Smooth muscle cell (in vitro differentiated cells): ENCODE data around the gene LRRC45. TPM values are rescaled to one million over a fixed set of nuclear protein-coding genes. Genes with fewer than 3 reads are reported as not detected.

Experiments
- DNase-seq: peaks from one replicate; lab custom pipeline; 2025; ENCODE audit not compliant: unreplicated experiment; lab: John Stamatoyannopoulos, UW
- H2AFZ ChIP-seq: fragments of 200-600 bp; sonication (generic); 2 replicates; pipeline ENCODE4 v1.6.0; 2016; ENCODE audit warnings: antibody characterized with exemption, low read depth, mild to moderate bottlenecking
- H3F3A ChIP-seq: fragments of 200-600 bp; sonication (generic); 2 replicates; pipeline ENCODE4 v1.6.0; 2017; ENCODE audit warnings: antibody characterized with exemption, low read depth
- H3K27ac ChIP-seq: fragments of 200-600 bp; sonication (generic); 2 replicates; pipeline ENCODE4 v1.5.1; 2016; ENCODE audit warnings: low read depth, mild to moderate bottlenecking
- H3K27me3 ChIP-seq: fragments of 200-600 bp; sonication (generic); 2 replicates; pipeline ENCODE4 v1.6.1; 2016; ENCODE audit warnings: low read depth, mild to moderate bottlenecking
- H3K36me3 ChIP-seq: fragments of 200-600 bp; sonication (generic); 2 replicates; pipeline ENCODE4 v1.5.1; 2016; ENCODE audit warnings: low read depth
- H3K4me1 ChIP-seq: fragments of 200-600 bp; sonication (generic); 2 replicates; pipeline ENCODE4 v1.5.1; 2016; ENCODE audit warnings: low read depth
- H3K4me2 ChIP-seq: fragments of 200-600 bp; sonication (generic); 2 replicates; pipeline ENCODE4 v1.6.0; 2016; ENCODE audit warnings: mild to moderate bottlenecking
- H3K4me3 ChIP-seq: fragments of 200-600 bp; sonication (generic); 2 replicates; pipeline ENCODE4 v1.5.1; 2016; ENCODE audit warnings: mild to moderate bottlenecking
- H3K79me2 ChIP-seq: fragments of 200-600 bp; sonication (generic); 2 replicates; pipeline ENCODE4 v1.6.0; 2016; ENCODE audit warnings: low read depth, mild to moderate bottlenecking
- H3K9ac ChIP-seq: fragments of 200-600 bp; sonication (generic); 2 replicates; pipeline ENCODE4 v1.6.0; 2016; ENCODE audit warnings: low read depth
- H3K9me3 ChIP-seq: fragments of 200-600 bp; sonication (generic); replicated peaks from 2 replicates; pipeline ENCODE4 v1.5.1; 2016; ENCODE audit warnings: low read depth
- H4K20me1 ChIP-seq: fragments of 200-600 bp; sonication (generic); 2 replicates; pipeline ENCODE4 v1.6.0; 2016; ENCODE audit warnings: low read depth
- CTCF ChIP-seq: fragments of 200-600 bp; sonication (generic); IDR thresholded peaks from 2 replicates; pipeline ENCODE4 v1.5.1; 2017; ENCODE audit warnings: borderline replicate concordance, mild to moderate bottlenecking, antibody characterized with exemption; ENCODE audit not compliant: insufficient read depth, poor library complexity, severe bottlenecking
- WGBS: methylation state at CpG from one replicate; pipeline ENCODE4 v1.1.7; 2016; ENCODE audit warnings: low lambda C conversion rate; 5-methylcytosine and 5-hydroxymethylcytosine counted together
- polyA plus RNA-seq: library from polyadenylated mRNA; unstranded; fragments of >200 nt; fragmentation: Nextera tagmentation; extraction: Ambion mirVana; gene quantifications from 2 replicates; pipeline ENCODE4 v1.2.1, GENCODE V29; 2016
- total RNA-seq: library from RNA; depleted of rRNA; stranded (reverse); fragments of >200 nt; gene quantifications from 2 replicates; pipeline ENCODE4 v1.2.3, GENCODE V29; 2014

LRRC45 gene
- total and polyA plus RNA-seq, 2 experiments from 2014 or later: 9.6 to 13.5 TPM

- WGBS: 29% methylated on average over 10 of the region's 10 CpGs
- no peaks in the 10 kb centered on the region for H3K9me3 ChIP-seq
- H4K20me1 ChIP-seq: peaks cover 27% of the 10 kb centered on the region
- no peaks in the 10 kb centered on the region for H3K36me3 ChIP-seq
- H3F3A ChIP-seq: no peaks in the 10 kb centered on the region
- H3K4me2 ChIP-seq: peak overlapping the region; percentile 98
- peaks cover 3% of the 10 kb centered on the region for H3K79me2 ChIP-seq
- no peak overlapping the region for H3K27ac ChIP-seq
- TF ChIP-seq CTCF: no peak
- H3K27me3 ChIP-seq: no peaks in the 10 kb centered on the region
- no peak overlapping the region for H2AFZ ChIP-seq
- peak overlapping the region; percentile 77 for H3K9ac ChIP-seq
- H3K4me1 ChIP-seq: peaks cover 15% of the 10 kb centered on the region
- DNase-seq: no peak
- H3K4me3 ChIP-seq: peak overlapping the region; percentile 87
Measured at GRCh38 chr17:82021900-82022309, 1.2 kb upstream of the LRRC45 start.

- Histone ChIP-seq H3K9me3 (no peaks in the 10 kb centered on the region), H3K79me2 (peaks cover 3% of the 10 kb centered on the region), H4K20me1 (peaks cover 27% of the 10 kb centered on the region), H3K9ac (peak within 1 kb of the TSS; percentile 77), H3K27me3 (no peaks in the 10 kb centered on the region), H3K4me1 (peaks cover 15% of the 10 kb centered on the region), H3K4me2 (peak within 1 kb of the TSS; percentile 98), H3F3A (no peaks in the 10 kb centered on the region), H3K36me3 (no peaks in the 10 kb centered on the region), H2AFZ (peak within 1 kb of the TSS; percentile 35), H3K27ac (no peak within 1 kb of the TSS), H3K4me3 (peak within 1 kb of the TSS; percentile 87)
- WGBS: 2% methylated on average over 35 of the region's 64 CpGs
- no peak for DNase-seq
- TF ChIP-seq CTCF: no peak
Measured at GRCh38 chr17:82022310-82022980, 660 bp upstream of the LRRC45 start, which contains the start of gene CENPX. Gene CENPX (minus strand): TSS chr17:82022878. CDS start chr17:82022861, 17 bp downstream.

- TF ChIP-seq CTCF: no peak
- H3K9me3 ChIP-seq: no peaks in the 10 kb centered on the region
- H3K27me3 ChIP-seq: no peaks in the 10 kb centered on the region
- peak overlapping the region; percentile 86 for H3K4me3 ChIP-seq
- peak overlapping the region; percentile 97 for H3K4me2 ChIP-seq
- no peaks in the 10 kb centered on the region for H3K36me3 ChIP-seq
- peaks cover 15% of the 10 kb centered on the region for H3K4me1 ChIP-seq
- H3K79me2 ChIP-seq: peaks cover 3% of the 10 kb centered on the region
- H4K20me1 ChIP-seq: peaks cover 27% of the 10 kb centered on the region
- no peak overlapping the region for H3K27ac ChIP-seq
- H3F3A ChIP-seq: no peaks in the 10 kb centered on the region
- no peak for DNase-seq
- 12% methylated on average over 51 of the region's 55 CpGs for whole genome bisulfite sequencing
- peak overlapping the region; percentile 35 for H2AFZ ChIP-seq
- peak overlapping the region; percentile 35 for H3K9ac ChIP-seq
Measured at GRCh38 chr17:82023447-82024241, 539 bp downstream of the LRRC45 start.
